Ovary (tissue), 3 donors: ENCODE data around the gene PTPN12.

Experiments used
- CTCF ChIP-seq, 3 donors: fragments of 450-650 bp in 2 of 3; fragments of 200-600 bp in 1 of 3; IDR thresholded peaks; one replicate each; pipeline versions ENCODE4 v1.5.1 to v1.8.0; 2016 to 2022; ENCODE audit warnings: antibody characterized with exemption in 3 of 3, mild to moderate bottlenecking in 1 of 3
- EP300 ChIP-seq: sonication (generic); formaldehyde crosslinking; IDR thresholded peaks from one replicate; pipeline ENCODE4 v1.6.1; 2017; ENCODE audit warnings: antibody characterized with exemption
- POLR2A ChIP-seq: fragments of 450-650 bp; IDR thresholded peaks from one replicate; pipeline ENCODE4 v1.6.1; 2017; ENCODE audit warnings: antibody characterized with exemption, mild to moderate bottlenecking, moderate library complexity
- donor health status: DM: no; HTN: no; CAD: no.

DNA sequence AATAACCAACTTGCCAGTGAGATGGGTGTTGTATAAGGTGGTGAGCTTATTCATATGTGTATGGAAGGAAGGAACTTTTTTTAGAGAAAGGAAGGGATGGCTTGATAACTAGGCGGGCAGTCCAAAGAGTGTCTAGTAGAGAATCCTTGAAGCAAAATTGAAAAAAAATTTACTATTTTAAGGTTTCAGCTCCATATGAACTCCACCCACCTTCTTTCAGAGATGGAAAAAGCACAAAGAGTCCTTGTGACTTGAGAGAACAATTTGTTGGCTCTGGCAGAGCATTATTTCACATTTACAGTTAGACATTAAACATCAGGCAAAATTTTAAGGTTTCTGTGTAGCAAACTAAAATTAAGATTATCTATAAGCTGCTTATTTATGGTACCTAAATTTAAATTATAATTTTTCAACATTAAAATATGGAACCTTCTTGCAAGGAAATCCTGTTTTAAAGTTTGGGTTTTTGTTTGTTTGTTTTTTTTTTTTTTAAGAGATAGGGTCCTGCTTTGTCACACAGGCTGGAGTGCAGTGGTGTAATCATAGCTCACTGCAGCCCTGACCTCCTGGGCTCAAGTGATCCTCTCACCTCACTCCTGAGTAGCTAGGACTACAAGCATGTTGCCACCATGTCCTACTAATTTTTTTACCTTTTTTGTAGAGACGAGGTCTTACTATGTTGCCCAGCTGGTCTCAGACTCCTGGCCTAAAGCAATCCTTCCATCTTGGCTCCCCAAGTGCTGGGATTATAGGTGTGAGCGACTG is 12.2 kb downstream of the PTPN12 start:
- TF ChIP-seq CTCF (IDR thresholded peaks at IDR 0.05) (no peak), EP300 (no peak), POLR2A (no peak)
